HG03565 (cell line): ENCODE results near the gene RFX4.

ENCODE experiments used
- ATAC-seq: cut with Tn5 transposase; IDR thresholded peaks from one replicate; pipeline ENCODE4 v1.9.1; 2021; ENCODE audit warnings: mild to moderate bottlenecking, moderate library complexity; ENCODE audit not compliant: unreplicated experiment

Gene RFX4

DNA sequence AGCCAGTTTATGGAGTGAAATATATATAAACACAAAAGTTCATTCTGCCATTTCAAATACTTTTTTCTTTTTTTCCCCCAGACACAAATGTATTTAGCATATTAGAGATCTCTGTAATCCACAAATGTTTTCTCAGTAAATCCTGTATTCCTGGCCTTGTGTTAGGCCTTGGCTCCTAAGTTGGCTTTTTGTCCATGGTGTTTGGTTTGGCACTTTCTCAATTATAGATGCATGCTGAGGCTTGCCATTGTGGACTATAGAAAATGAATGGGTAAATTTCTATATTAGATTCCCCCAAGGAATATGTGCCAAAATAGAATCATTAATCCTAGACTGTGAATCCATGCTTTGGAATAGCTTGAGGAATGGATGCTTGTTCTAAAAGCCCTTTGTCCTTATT is 208.7 kb downstream of the RFX4 start:
- ATAC-seq, result no peak

GRCh38 chr12:106794369-106794768 is 211.6 kb downstream of the RFX4 start:
- no peak for ATAC-seq

- no peak for ATAC-seq
Measured at GRCh38 chr12:106801167-106801708, 218.4 kb downstream of the RFX4 start.

- ATAC-seq, result no peak
Measured at GRCh38 chr12:106801830-106802533, 219.2 kb downstream of the RFX4 start.

DNA sequence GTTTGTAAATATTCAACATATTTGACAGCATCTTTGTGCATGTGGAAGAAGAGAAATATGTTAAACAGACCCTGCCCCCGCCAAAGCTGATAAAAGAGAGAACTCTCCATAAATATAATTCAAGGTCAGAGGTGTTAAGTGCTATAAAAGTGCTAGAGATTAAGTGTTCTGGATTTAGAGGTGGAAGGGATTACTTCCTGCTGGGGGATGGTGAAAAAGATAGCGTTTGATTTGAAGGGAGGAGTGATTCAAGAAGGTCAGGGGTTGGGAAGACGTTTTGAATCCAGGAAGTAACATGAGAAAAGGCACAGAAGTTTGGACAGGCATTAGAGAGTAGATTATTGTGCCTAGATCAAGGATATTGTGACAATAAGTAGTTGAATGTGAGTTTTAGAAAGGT is 221.9 kb downstream of the RFX4 start:
- no peak for ATAC-seq
